H1 (cell line): ENCODE data around the gene DUSP2. TPM values are rescaled to one million over a fixed set of nuclear protein-coding genes. Genes with fewer than 3 reads are reported as not detected.

Source experiments
- CTCF ChIA-PET: fragments of 300-600 bp; sonication (Branson Sonifier 250); formaldehyde crosslinking; loops from one replicate; lab custom pipeline; 2021; ENCODE audit not compliant: partially characterized antibody; lab: Charles Lee
- POLR2A ChIA-PET: fragments of 300-600 bp; sonication (Branson Sonifier 250); formaldehyde crosslinking; loops from one replicate; lab custom pipeline; 2021; ENCODE audit warnings: inconsistent platforms; ENCODE audit not compliant: partially characterized antibody; lab: Charles Lee
- DNase-seq, 2 experiments: peaks; one replicate each; pipeline versions ENCODE4 v3.0.0 to v3.0.0-alpha.2; 2010 to 2022; ENCODE audit warnings: low spot score in 2 of 2, low read depth in 1 of 2, mixed read lengths in 1 of 2
- FAIRE-seq: peaks from 2 replicates; lab custom pipeline; 2011; peaks lifted over from hg19 to GRCh38; lab: Jason Lieb, UNC
- H2AFZ ChIP-seq: 2 replicates; pipeline ENCODE4 v1.8.1; 2012; ENCODE audit warnings: low read length, inconsistent platforms
- H2AK5ac ChIP-seq: 2 replicates; pipeline ENCODE4 v1.6.1; 2013; ENCODE audit warnings: low read depth, low read length
- H2BK120ac ChIP-seq: replicated peaks from 2 replicates; pipeline ENCODE3; 2013; ENCODE audit warnings: low read depth, low read length, inconsistent platforms
- H2BK12ac ChIP-seq: 2 replicates; pipeline ENCODE4 v1.6.1; 2013; ENCODE audit warnings: low read depth, low read length
- H2BK15ac ChIP-seq: 2 replicates; pipeline ENCODE4 v1.6.1; 2013; ENCODE audit warnings: low read length
- H2BK20ac ChIP-seq: 2 replicates; pipeline ENCODE4 v1.6.1; 2013; ENCODE audit warnings: low read length
- H2BK5ac ChIP-seq: 2 replicates; pipeline ENCODE4 v1.6.1; 2013; ENCODE audit warnings: low read depth, low read length
- H3K14ac ChIP-seq: 2 replicates; pipeline ENCODE4 v1.6.1; 2013; ENCODE audit warnings: inconsistent platforms; ENCODE audit not compliant: insufficient read length
- H3K18ac ChIP-seq: 2 replicates; pipeline ENCODE4 v1.6.1; 2013; ENCODE audit warnings: low read length; ENCODE audit errors: extremely low read depth
- H3K23ac ChIP-seq: 2 replicates; pipeline ENCODE4 v1.6.1; 2013; ENCODE audit warnings: inconsistent platforms; ENCODE audit not compliant: insufficient read length
- H3K23me2 ChIP-seq: 2 replicates; pipeline ENCODE4 v1.6.1; 2013; ENCODE audit warnings: low read depth, low read length
- H3K27ac ChIP-seq: 2 replicates; pipeline ENCODE4 v1.6.1; 2011; ENCODE audit warnings: low read depth, low read length, inconsistent platforms
- H3K27me3 ChIP-seq, 4 experiments: replicated peaks in 1 of 4; 1 replicate in 1 of 4; 2 replicates in 3 of 4; pipeline versions ENCODE4 v1.6.1 to v1.8.1; 2011 to 2013; ENCODE audit warnings: low read length in 3 of 4, mild to moderate bottlenecking in 3 of 4, inconsistent platforms in 2 of 4, mixed read lengths in 2 of 4, moderate library complexity in 1 of 4; ENCODE audit not compliant: control insufficient read depth in 3 of 4, insufficient read depth in 3 of 4; ENCODE audit errors: extremely low read depth in 1 of 4
- H3K36me3 ChIP-seq, 4 experiments: 2 replicates each; pipeline versions ENCODE4 v1.6.1 to v1.8.1; 2011 to 2013; ENCODE audit warnings: mild to moderate bottlenecking in 4 of 4, low read length in 3 of 4, moderate library complexity in 2 of 4, control low read depth in 1 of 4, inconsistent platforms in 1 of 4; ENCODE audit not compliant: insufficient read depth in 4 of 4, control insufficient read depth in 2 of 4
- H3K4ac ChIP-seq: replicated peaks from 2 replicates; pipeline ENCODE3; 2013; ENCODE audit warnings: low read length, low read depth, mixed read lengths, inconsistent platforms; ENCODE audit not compliant: insufficient read length
- H3K4me1 ChIP-seq, 4 experiments: replicated peaks in 1 of 4; 1 replicate in 1 of 4; 2 replicates in 3 of 4; pipeline versions ENCODE4 v1.6.1 to v1.8.1; 2011 to 2013; ENCODE audit warnings: low read length in 3 of 4, inconsistent platforms in 2 of 4, mixed read lengths in 1 of 4; ENCODE audit not compliant: insufficient read depth in 4 of 4, control insufficient read depth in 3 of 4
- H3K4me2 ChIP-seq, 2 experiments: 2 replicates each; pipeline versions ENCODE4 v1.6.1 to v1.8.1; 2011 to 2013; ENCODE audit warnings: low read depth in 2 of 2, low read length in 2 of 2, control low read depth in 1 of 2, inconsistent platforms in 1 of 2, mild to moderate bottlenecking in 1 of 2; ENCODE audit not compliant: insufficient read depth in 1 of 2
- H3K4me3 ChIP-seq, 4 experiments: fragments of 200-600, 300-600 bp in 1 of 4; sonication (generic), shearing (Covaris generic), sonication (Bioruptor Twin) in 1 of 4; 2 replicates each; pipeline versions ENCODE4 v1.5.1 to v1.8.1; 2011 to 2016; ENCODE audit warnings: low read length in 4 of 4, low read depth in 3 of 4, control low read depth in 2 of 4, inconsistent platforms in 2 of 4, mild to moderate bottlenecking in 2 of 4, mixed read lengths in 1 of 4, moderate library complexity in 1 of 4; ENCODE audit not compliant: insufficient read depth in 2 of 4; ENCODE audit errors: extremely low read depth in 1 of 4
- H3K56ac ChIP-seq: replicated peaks from 2 replicates; pipeline ENCODE3; 2013; ENCODE audit warnings: low read depth, mild to moderate bottlenecking, mixed read lengths, low read length, inconsistent platforms; ENCODE audit not compliant: insufficient read length
- H3K79me1 ChIP-seq: 2 replicates; pipeline ENCODE4 v1.6.1; 2013; ENCODE audit warnings: low read depth, low read length, control low read depth
- H3K79me2 ChIP-seq, 2 experiments: 2 replicates each; pipeline versions ENCODE4 v1.6.1 to v1.8.1; 2012 to 2013; ENCODE audit warnings: low read length in 2 of 2, mild to moderate bottlenecking in 2 of 2, inconsistent platforms in 1 of 2; ENCODE audit not compliant: insufficient read depth in 2 of 2, control insufficient read depth in 1 of 2
- H3K9ac ChIP-seq, 4 experiments: replicated peaks in 1 of 4; 1 replicate in 1 of 4; 2 replicates in 3 of 4; pipeline versions ENCODE4 v1.6.1 to v1.8.1; 2011 to 2013; ENCODE audit warnings: low read depth in 3 of 4, low read length in 3 of 4, control low read depth in 2 of 4, mild to moderate bottlenecking in 2 of 4, moderate library complexity in 2 of 4, inconsistent platforms in 1 of 4; ENCODE audit errors: extremely low read depth in 1 of 4
- H3K9me3 ChIP-seq, 2 experiments: 2 replicates each; pipeline versions ENCODE4 v1.6.1 to v1.8.1; 2012 to 2013; ENCODE audit warnings: mild to moderate bottlenecking in 2 of 2, moderate library complexity in 2 of 2, control low read depth in 1 of 2, inconsistent platforms in 1 of 2, low read depth in 1 of 2, low read length in 1 of 2, mixed read lengths in 1 of 2; ENCODE audit not compliant: insufficient read depth in 2 of 2
- H4K20me1 ChIP-seq, 2 experiments: replicated peaks in 1 of 2; 2 replicates each; pipeline versions ENCODE3 to v1.8.1; 2011 to 2013; ENCODE audit warnings: inconsistent platforms in 2 of 2, low read length in 2 of 2, mild to moderate bottlenecking in 1 of 2; ENCODE audit not compliant: insufficient read depth in 2 of 2, control insufficient read depth in 1 of 2
- H4K5ac ChIP-seq: 2 replicates; pipeline ENCODE4 v1.6.1; 2013; ENCODE audit warnings: low read length, low read depth, mixed read lengths, inconsistent platforms; ENCODE audit not compliant: insufficient read length
- H4K8ac ChIP-seq: 2 replicates; pipeline ENCODE4 v1.8.0; 2013; ENCODE audit warnings: mild to moderate bottlenecking, moderate library complexity, low read length, inconsistent platforms; ENCODE audit not compliant: insufficient read depth; ENCODE audit errors: extremely low read depth
- H4K91ac ChIP-seq: replicated peaks from 2 replicates; pipeline ENCODE3; 2013; ENCODE audit warnings: low read length, mixed read lengths, inconsistent platforms; ENCODE audit not compliant: insufficient read length
- CBX5 ChIP-seq: fragments of 300-800, 300-1000 bp; sonication (generic); IDR thresholded peaks from 2 replicates; pipeline ENCODE4 v1.7.1; 2016; ENCODE audit warnings: antibody characterized with exemption, low read length, low read depth
- FOSL1 ChIP-seq: IDR thresholded peaks from 2 replicates; pipeline ENCODE4 v1.6.1; 2011; ENCODE audit warnings: mild to moderate bottlenecking, low read depth, low read length, moderate library complexity; ENCODE audit not compliant: insufficient read depth
- GTF2F1 ChIP-seq: IDR thresholded peaks from 2 replicates; pipeline ENCODE4 v1.6.1; 2012; ENCODE audit warnings: low read depth, low read length, improper control_type of control experiment, borderline replicate concordance
- HDAC6 ChIP-seq: IDR thresholded peaks from one replicate; pipeline ENCODE4 v1.7.1; 2012; ENCODE audit warnings: low read depth, mild to moderate bottlenecking, inconsistent platforms, low read length, moderate library complexity
- NRF1 ChIP-seq: IDR thresholded peaks from 2 replicates; pipeline ENCODE4 v1.6.1; 2011; ENCODE audit warnings: mild to moderate bottlenecking, low read depth, low read length, improper control_type of control experiment
- RFX5 ChIP-seq: IDR thresholded peaks from 2 replicates; pipeline ENCODE4 v1.6.1; 2011; ENCODE audit warnings: low read depth, low read length, improper control_type of control experiment, borderline replicate concordance
- SP2 ChIP-seq: IDR thresholded peaks from 2 replicates; pipeline ENCODE4 v1.6.1; 2012; ENCODE audit warnings: mild to moderate bottlenecking, low read length, inconsistent platforms
- TAF1 ChIP-seq: IDR thresholded peaks from 2 replicates; pipeline ENCODE4 v1.6.1; 2011; ENCODE audit warnings: mild to moderate bottlenecking, low read depth, low read length
- TEAD4 ChIP-seq: IDR thresholded peaks from 2 replicates; pipeline ENCODE4 v1.6.1; 2012; ENCODE audit warnings: low read depth, low read length, inconsistent platforms, mixed read lengths
- WGBS, 2 experiments: shearing (Covaris generic) in 1 of 2; methylation state at CpG; one replicate each; pipeline versions ENCODE4 v1.1.6 to v1.1.7; 2013 to 2015; ENCODE audit warnings: low lambda C conversion rate in 2 of 2, mixed read lengths in 2 of 2, inconsistent platforms in 1 of 2, low coverage in 1 of 2, missing lambda C conversion rate in 1 of 2; ENCODE audit not compliant: insufficient replicate concordance in 2 of 2, insufficient coverage in 1 of 2, insufficient read length in 1 of 2; ENCODE audit errors: extremely low coverage in 1 of 2, missing lambda C conversion rate in 1 of 2; 5-methylcytosine and 5-hydroxymethylcytosine counted together
- polyA plus RNA-seq, 7 experiments: library from polyadenylated mRNA; depleted of rRNA in 3 of 7; stranded (reverse) in 5 of 7; unstranded in 2 of 7; fragments of >200 nt in 5 of 7; fragments of 200-250 nt in 2 of 7; gene quantifications; 1 replicate in 5 of 7; 2 replicates in 1 of 7; 4 replicates in 1 of 7; pipeline versions ENCODE4 v1.2.1 to v1.2.3, GENCODE V29; 2011 to 2013; ENCODE audit warnings: missing spikeins in 2 of 7, mixed read lengths in 2 of 7
- total RNA-seq: library from RNA; stranded (reverse); fragmentation: NEBNext Ultra II Directional; extraction: Animal tissue kit (Norgen Biotek cat#: 25700); gene quantifications from 2 replicates; pipeline ENCODE4 v1.2.1, GENCODE V29; 2021
- TF ChIP-seq, protein P1 (sequence below), 3 experiments: IDR thresholded peaks; 1 replicate in 2 of 3; 2 replicates in 1 of 3; pipeline versions ENCODE4 v1.5.1 to v1.6.1; 2011; ENCODE audit warnings: low read length in 3 of 3, mild to moderate bottlenecking in 3 of 3, inconsistent platforms in 2 of 3, low read depth in 1 of 3, moderate library complexity in 1 of 3; ENCODE audit not compliant: insufficient read depth in 1 of 3; ENCODE audit errors: control extremely low read depth in 1 of 3

The DUSP2 gene
- total and polyA plus RNA-seq, 2 of the 8 experiments (the other 6 are each of a cell fraction or from before 2014, with no cell fraction given), result 10.1 to 10.4 TPM

DNA sequence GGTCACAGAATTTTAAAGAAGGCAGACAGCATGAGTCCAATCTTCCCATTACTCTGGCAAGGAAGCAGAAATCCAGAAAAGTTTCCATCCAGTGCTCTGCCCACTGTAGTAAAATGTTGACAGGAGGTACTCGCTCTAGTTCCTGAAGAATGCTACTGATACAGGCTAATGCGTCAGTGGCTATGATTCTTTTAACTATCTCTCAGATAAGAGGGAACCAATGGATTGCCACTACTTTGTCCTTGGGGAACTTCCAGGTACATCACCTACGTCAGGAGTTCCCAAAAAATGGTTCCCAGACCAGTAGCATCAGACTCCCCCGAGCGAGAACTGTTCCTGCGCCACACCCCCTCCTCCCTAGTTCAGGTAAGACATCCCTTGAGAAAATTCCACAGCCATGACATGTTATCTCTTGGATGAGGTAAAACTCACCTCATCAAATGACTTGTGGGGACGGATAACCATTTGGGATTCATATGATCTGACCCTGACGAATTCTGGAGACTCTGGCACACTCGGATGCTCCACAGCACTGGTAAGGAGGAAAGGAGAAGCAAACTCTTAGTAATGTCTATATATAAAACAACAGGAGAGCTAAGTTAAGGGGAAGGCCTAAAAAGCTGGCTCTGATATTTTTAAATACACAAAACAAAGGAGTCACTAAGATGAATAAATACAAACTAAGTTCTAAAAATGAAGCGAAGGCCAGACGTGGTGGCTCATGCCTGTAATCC, 46.9 kb upstream of the DUSP2 start:
- Histone ChIP-seq H4K5ac (no peak overlapping the region), H3K4me2 (no peak overlapping the region), H3K79me1 (peaks cover 3% of the 10 kb centered on the region), H3K9ac (no peak overlapping the region), H2BK12ac (no peak overlapping the region), H4K20me1 (peaks cover under 1 to 9% of the 10 kb centered on the region in 2 experiments), H2AK5ac (no peak overlapping the region), H3K4ac (no peak overlapping the region), H2BK15ac (no peak overlapping the region), H3K9me3 (no peaks in the 10 kb centered on the region), H2BK5ac (no peak overlapping the region), H3K27ac (no peak overlapping the region), H2BK120ac (no peak overlapping the region), H3K18ac (no peak overlapping the region), H3K27me3 (no peaks in the 10 kb centered on the region), H3K14ac (no peak overlapping the region), H3K4me3 (no peak overlapping the region), H2AFZ (no peak overlapping the region), H3K23me2 (no peaks in the 10 kb centered on the region), H3K4me1 (no peaks in the 10 kb centered on the region), H3K56ac (no peak overlapping the region), H3K79me2 (peaks cover 4 to 10% of the 10 kb centered on the region in 2 experiments; a peak in 3 of 4 replicates), H4K8ac (no peak overlapping the region), H3K36me3 (peaks cover 13 to 67% (median 54%) of the 10 kb centered on the region in 4 experiments), H3K23ac (no peak overlapping the region), H2BK20ac (no peak overlapping the region), H4K91ac (no peak overlapping the region)
- ChIA-PET CTCF (interaction anchor here (0.6 to 1.1 kb wide), 3 partner anchors 10 to 957 kb away, joined by 3 to 4 read pairs (median 3); no protein-coding TSS in a partner anchor), POLR2A (interaction anchor here (0.6 kb wide), 1 partner anchor 78 kb away, joined by 4 read pairs; no protein-coding TSS in a partner anchor)
- DNase-seq (no peak), FAIRE-seq (no peak)
- WGBS, 2 experiments, result 92% methylated on average over 11 of the region's 11 CpGs; no CpG with 5 or more reads in 1 of the 2 experiments
- TF ChIP-seq TAF1 (no peak), HDAC6 (no peak), CBX5 (no peak), TEAD4 (no peak), RFX5 (no peak), FOSL1 (no peak), GTF2F1 (no peak), NRF1 (no peak), SP2 (no peak)
- TF ChIP-seq, protein P1, sequence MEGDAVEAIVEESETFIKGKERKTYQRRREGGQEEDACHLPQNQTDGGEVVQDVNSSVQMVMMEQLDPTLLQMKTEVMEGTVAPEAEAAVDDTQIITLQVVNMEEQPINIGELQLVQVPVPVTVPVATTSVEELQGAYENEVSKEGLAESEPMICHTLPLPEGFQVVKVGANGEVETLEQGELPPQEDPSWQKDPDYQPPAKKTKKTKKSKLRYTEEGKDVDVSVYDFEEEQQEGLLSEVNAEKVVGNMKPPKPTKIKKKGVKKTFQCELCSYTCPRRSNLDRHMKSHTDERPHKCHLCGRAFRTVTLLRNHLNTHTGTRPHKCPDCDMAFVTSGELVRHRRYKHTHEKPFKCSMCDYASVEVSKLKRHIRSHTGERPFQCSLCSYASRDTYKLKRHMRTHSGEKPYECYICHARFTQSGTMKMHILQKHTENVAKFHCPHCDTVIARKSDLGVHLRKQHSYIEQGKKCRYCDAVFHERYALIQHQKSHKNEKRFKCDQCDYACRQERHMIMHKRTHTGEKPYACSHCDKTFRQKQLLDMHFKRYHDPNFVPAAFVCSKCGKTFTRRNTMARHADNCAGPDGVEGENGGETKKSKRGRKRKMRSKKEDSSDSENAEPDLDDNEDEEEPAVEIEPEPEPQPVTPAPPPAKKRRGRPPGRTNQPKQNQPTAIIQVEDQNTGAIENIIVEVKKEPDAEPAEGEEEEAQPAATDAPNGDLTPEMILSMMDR (IDR thresholded peaks at IDR 0.05; ENCODE audit: control extremely low read depth in 1 of 3, insufficient read depth in 1 of 3, low read depth in 1 of 3, low read length in 3 of 3), result no peak
